GM21737 (cell line): ENCODE data around the gene CHD2.

ENCODE experiments used
- ATAC-seq: cut with Tn5 transposase; IDR thresholded peaks from one replicate; pipeline ENCODE4 v1.9.1; 2021; ENCODE audit warnings: mild to moderate bottlenecking, moderate library complexity; ENCODE audit not compliant: unreplicated experiment

The CHD2 gene

DNA sequence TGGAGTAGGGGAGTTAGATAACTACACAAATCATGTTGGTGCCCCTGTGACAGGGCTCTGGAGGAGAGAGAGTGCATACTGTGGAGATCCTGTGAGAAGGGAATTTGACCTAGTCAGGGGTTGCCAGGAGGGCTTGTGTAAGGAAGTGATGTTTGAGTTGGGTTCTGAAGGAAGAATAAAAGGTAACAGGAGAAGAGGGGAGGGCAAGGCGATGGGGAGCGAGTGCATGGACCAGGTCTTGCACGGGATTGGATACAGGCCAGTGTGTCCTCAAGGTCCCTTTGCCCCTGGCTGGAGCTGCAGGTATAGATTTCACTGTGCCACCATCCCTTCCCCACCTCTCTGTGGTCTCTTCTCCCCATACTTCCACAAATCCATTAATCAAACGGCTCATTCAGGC lies 105.0 kb downstream of the CHD2 start:
- no peak for ATAC-seq

- no peak for ATAC-seq
These were observed 107.9 kb downstream of the CHD2 start for GRCh38 chr15:93007994-93008393.

DNA sequence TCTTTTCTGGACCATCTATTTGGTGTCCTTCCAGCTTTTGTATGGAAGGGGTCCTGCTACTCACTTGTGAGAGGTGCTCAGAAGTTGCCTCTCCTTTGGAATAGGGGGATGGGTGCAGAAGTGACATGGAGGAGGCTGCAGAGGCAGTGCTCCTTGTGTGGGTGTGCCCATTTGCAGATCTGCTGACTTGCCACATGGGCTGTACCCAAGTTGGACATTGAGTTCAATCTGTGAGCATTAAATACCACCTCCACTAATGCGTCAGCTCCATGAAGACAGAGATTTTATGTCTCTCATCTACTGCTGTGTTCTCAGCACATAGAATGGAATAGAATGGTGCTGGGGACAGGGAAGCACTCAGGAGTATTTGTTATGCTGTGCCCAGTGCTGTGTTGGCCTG lies 112.7 kb downstream of the CHD2 start:
- ATAC-seq, result no peak

DNA sequence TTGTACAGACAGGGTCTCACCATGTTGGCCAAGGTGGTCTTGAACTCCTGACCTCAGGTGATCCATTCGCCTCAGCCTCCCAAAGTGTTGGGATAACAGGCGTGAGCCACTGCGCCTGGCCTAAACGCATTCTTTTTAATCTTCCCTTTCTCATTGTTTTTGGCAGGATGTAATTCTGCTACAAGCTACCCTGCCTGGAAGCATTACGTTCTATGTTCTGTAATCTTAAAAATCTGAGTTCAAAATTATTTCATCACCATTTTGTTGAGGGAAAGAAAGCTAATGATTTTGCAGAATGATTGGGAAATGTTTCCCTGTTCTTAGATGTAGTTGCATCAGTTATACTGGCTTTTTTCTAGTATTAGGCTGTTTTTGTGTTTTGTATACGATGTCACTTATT lies 117.4 kb downstream of the CHD2 start:
- no peak for ATAC-seq

- no peak for ATAC-seq
These were observed 118.5 kb downstream of the CHD2 start for GRCh38 chr15:93018574-93018973.

GRCh38 chr15:93019090-93019489 lies 119.0 kb downstream of the CHD2 start:
- no peak for ATAC-seq

DNA sequence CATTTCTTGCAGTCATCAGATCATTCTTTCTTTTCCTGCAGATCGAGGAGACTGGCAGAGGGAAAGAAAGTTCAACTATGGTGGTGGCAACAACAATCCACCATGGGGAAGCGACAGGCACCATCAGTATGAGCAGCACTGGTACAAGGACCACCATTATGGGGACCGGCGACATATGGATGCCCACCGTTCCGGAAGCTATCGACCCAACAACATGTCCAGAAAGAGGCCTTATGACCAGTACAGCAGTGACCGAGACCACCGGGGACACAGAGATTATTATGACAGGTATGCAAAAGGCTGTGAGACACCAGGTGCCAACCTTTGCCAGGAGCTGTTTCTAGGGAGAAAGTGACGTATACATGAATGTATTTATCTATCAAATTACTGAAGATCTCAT lies 119.8 kb downstream of the CHD2 start:
- no peak for ATAC-seq

- peak; percentile 79 for ATAC-seq
These were observed 121.0 kb downstream of the CHD2 start for GRCh38 chr15:93020976-93021772.

GRCh38 chr15:93024293-93024692 lies 124.2 kb downstream of the CHD2 start:
- ATAC-seq, result no peak

DNA sequence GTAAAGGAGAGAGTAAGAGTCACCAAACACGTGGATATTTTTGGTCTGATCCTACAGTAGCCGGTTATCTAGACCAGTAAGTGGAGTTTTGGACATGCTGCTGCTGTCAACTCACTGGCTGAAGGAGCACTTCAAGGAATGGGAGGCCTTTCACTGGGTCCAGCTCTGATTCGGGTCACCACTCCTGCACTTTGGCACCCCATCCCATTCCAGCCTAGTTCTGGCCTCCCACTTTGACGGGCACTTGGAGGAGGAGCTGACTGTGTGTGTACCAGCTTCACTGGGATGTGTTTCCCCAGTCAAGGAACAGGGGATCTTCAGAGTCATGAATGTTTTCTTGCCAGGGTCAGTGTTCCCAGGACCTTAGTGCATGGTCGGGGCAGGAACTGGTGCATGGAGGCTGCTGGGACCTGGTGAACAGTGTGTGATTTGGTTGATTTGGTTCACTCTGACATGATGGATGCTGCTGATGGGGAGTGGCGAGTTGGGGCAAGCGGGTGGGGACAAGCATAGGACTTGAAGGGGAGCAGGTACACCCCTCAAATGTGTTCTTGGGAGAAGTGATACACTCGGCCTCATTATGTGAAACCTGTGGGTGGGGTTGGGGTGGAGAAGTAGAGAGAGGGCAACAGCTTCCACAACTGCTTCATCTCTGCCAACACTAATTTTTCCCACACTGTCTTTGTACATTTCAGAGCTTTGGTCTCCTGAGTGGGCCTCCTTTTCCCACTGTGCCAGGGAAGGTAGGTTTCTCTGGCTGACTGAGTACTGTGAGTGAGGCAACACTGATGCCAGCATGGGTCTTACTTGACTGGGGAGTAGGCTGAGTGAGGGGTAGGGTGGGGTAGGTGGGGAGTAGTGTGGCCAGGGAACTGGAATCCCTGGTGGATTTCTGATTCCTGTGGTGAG lies 124.8 kb downstream of the CHD2 start:
- no peak for ATAC-seq

- ATAC-seq, result no peak
These were observed 125.5 kb downstream of the CHD2 start for GRCh38 chr15:93025625-93025982.

GRCh38 chr15:93026380-93026817 lies 126.3 kb downstream of the CHD2 start:
- no peak for ATAC-seq

- no peak for ATAC-seq
These were observed 127.3 kb downstream of the CHD2 start for GRCh38 chr15:93027413-93027812.

GRCh38 chr15:93028111-93028631 lies 128.0 kb downstream of the CHD2 start:
- ATAC-seq, result no peak

GRCh38 chr15:93028632-93029213 lies 128.6 kb downstream of the CHD2 start:
- ATAC-seq, result no peak

DNA sequence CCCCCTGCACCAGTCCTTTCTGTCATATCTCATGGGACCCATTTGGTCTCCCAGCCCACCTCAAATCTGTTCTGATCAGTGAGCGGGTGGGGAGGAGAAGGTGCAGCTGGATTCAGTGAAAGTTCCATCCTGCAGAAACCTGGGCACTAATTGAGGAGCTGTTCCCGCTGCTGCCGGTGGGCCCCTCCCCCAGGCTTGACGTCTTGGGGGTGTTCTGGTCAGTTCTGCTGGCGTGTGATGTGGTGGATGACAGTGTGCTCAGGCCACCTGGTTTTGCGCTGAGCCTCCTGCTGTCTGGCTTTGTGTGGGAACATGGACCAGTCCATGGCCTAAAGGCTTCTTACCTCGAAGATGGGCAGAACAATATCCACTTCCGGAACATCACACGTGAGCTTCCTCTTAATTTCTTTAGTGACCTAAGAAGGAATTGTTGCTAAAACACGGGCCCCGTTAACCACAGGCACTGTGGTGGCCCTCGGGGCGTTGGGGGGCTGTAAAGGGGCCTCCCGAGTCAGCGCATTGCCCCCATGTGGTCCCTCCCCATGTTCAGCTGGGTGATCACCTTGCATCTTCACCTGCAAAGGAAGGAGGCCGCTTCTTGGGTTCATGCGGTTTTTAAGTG lies 129.2 kb downstream of the CHD2 start:
- no peak for ATAC-seq

GRCh38 chr15:93029836-93030429 lies 129.8 kb downstream of the CHD2 start:
- no peak for ATAC-seq

DNA sequence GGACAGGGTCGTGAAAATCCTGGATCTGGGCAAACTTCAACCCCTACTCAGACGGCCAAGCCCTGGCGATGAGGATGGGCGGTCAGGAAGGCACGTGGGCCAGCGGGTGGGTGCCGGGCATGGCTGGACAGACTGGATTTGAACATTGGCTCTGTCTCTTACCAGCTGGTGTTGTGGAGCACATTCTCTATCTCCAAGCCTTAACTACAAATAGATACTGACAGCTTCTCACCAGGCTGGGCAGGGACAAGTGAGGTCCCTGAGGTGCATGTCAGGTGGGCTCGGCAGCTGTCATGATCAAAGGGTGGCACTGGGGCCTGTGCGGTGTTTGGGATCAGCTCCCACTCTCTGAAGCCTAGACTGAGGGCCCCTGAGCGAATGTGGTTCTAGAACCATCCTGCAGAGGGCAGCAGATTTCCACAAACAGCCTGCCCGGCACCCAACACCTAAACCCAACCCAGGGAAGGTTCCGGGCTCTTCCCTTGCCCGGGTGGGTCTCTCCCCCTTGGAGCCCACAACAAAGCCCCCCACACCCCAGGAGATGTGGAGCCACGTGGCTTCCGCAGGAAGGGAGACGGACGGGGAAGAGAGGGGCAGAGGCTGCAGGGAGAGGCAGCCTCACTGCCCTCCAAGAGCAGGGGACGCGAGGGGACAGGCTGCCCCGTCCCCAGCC lies 130.4 kb downstream of the CHD2 start:
- peak; percentile 83 for ATAC-seq

DNA sequence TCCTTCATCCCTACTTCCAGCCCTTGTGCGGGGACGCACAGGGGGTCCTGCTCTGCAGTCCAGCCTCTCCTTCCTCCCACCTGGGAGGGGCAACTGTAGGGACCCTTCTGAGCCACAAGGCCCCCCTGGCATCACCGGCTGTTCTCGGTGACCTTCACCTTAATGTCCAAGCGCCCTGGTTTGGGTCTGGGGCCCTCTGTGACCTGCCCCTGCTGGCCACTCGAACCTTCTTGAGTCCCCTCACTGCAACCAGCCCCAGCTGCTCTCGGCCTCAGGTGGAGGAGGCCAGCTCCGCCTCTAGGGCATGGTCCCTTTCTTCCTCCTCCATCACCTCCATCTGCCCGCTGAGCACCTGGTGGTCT lies 131.0 kb downstream of the CHD2 start:
- ATAC-seq, result no peak
